ENCODE data around the gene PRKCA.

DNA sequence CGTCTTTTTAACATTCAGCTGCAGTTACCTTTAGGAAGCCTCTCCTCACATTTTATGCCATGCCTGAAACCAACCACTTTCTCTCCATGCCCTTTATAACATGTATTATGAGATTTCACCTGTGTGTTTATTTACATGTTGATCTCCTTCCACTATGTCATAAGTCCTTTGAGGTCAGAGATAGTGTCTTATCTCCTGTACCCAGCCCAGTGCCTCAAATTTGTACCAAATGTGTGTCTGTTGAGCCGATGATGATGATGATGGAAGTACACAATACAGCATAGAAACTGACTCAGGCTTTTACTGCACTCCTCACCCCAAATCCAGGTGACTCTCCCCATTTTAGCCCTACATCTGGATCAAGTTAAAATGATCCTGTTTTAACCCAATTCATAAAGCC is 353.0 kb downstream of the PRKCA start:
- TF ChIP-seq, protein P1, sequence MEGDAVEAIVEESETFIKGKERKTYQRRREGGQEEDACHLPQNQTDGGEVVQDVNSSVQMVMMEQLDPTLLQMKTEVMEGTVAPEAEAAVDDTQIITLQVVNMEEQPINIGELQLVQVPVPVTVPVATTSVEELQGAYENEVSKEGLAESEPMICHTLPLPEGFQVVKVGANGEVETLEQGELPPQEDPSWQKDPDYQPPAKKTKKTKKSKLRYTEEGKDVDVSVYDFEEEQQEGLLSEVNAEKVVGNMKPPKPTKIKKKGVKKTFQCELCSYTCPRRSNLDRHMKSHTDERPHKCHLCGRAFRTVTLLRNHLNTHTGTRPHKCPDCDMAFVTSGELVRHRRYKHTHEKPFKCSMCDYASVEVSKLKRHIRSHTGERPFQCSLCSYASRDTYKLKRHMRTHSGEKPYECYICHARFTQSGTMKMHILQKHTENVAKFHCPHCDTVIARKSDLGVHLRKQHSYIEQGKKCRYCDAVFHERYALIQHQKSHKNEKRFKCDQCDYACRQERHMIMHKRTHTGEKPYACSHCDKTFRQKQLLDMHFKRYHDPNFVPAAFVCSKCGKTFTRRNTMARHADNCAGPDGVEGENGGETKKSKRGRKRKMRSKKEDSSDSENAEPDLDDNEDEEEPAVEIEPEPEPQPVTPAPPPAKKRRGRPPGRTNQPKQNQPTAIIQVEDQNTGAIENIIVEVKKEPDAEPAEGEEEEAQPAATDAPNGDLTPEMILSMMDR (IDR thresholded peaks at IDR 0.05): no peak
- TF ChIP-seq POLR2A (IDR thresholded peaks at IDR 0.05): no peak
- TF ChIP-seq POLR2AphosphoS5 (IDR thresholded peaks at IDR 0.05): no peak
